ENCODE measurements around the gene GSTO1. TPM values are rescaled to one million over a fixed set of nuclear protein-coding genes. Genes with fewer than 3 reads are reported as not detected.

GSTO1 gene
- total and polyA plus RNA-seq, 2 of the 13 experiments (the other 11 are each of a cell fraction or from before 2014, with no cell fraction given): 228 to 300 TPM

GRCh38 chr10:104231784-104232612, 22.7 kb upstream of the GSTO1 start, which contains the start of gene CFAP43 (continued):
- TF ChIP-seq ZBTB10 (CRISPR knock-in tag; IDR thresholded peaks at IDR 0.05; ENCODE audit: borderline replicate concordance): no peak
- no peak for TF ChIP-seq ZSCAN9 (CRISPR knock-in tag; IDR thresholded peaks at IDR 0.05; ENCODE audit: borderline replicate concordance)
- TF ChIP-seq SOX6 (IDR thresholded peaks at IDR 0.05): no peak
- peak; percentile 77 for TF ChIP-seq SOX6 (CRISPR knock-in tag; IDR thresholded peaks at IDR 0.05)
- no peak for TF ChIP-seq ZNF329 (CRISPR knock-in tag; IDR thresholded peaks at IDR 0.05; ENCODE audit: low read depth)
- no peak for TF ChIP-seq NKX3-1 (CRISPR knock-in tag; IDR thresholded peaks at IDR 0.05)
- TF ChIP-seq UBTF (CRISPR knock-in tag; IDR thresholded peaks at IDR 0.05): peak; percentile 52
- 0 out of 2 replicates have a peak, but pooled peaks have one; percentile 53 for TF ChIP-seq ARNTL (CRISPR knock-in tag; IDR thresholded peaks at IDR 0.05)
- TF ChIP-seq ZNF260 (CRISPR knock-in tag; IDR thresholded peaks at IDR 0.05; ENCODE audit: borderline replicate concordance, low read depth): no peak
- TF ChIP-seq TFE3 (CRISPR knock-in tag; IDR thresholded peaks at IDR 0.05): 0 out of 2 replicates have a peak, but pooled peaks have one; percentile 32
- TF ChIP-seq NCOA5 (CRISPR knock-in tag; IDR thresholded peaks at IDR 0.05): no peak
- 0 out of 2 replicates have a peak, but pooled peaks have one; percentile 9 for TF ChIP-seq ZKSCAN5 (CRISPR knock-in tag; IDR thresholded peaks at IDR 0.05)
- no peak for TF ChIP-seq LCORL (IDR thresholded peaks at IDR 0.05)
- TF ChIP-seq LCORL (CRISPR knock-in tag; IDR thresholded peaks at IDR 0.05): 0 out of 2 replicates have a peak, but pooled peaks have one; percentile 37
- TF ChIP-seq ZNF225 (CRISPR knock-in tag; IDR thresholded peaks at IDR 0.05): peak; percentile 79
- TF ChIP-seq POGK (CRISPR knock-in tag; conservative IDR thresholded peaks at IDR 0.05): 0 out of 2 replicates have a peak, but pooled peaks have one; percentile 39
- peak; percentile 100 for TF ChIP-seq SAP130 (CRISPR knock-in tag; IDR thresholded peaks at IDR 0.05; ENCODE audit: low read depth)

All from HepG2 (cell line).